ENCODE data around the gene PDE11A.

The PDE11A gene

GRCh38 chr2:177633111-177633510 lies 439.5 kb downstream of the PDE11A start:
- DNase-seq (ENCODE audit: low spot score) = no peak
- FAIRE-seq = no peak

- no peak for FAIRE-seq
- no peak for DNase-seq (ENCODE audit: low spot score)
These were observed 440.9 kb downstream of the PDE11A start for GRCh38 chr2:177631680-177632079.

- no peak for FAIRE-seq
These were observed 443.1 kb downstream of the PDE11A start for GRCh38 chr2:177629357-177630024.

GRCh38 chr2:177628831-177629230 lies 443.7 kb downstream of the PDE11A start:
- DNase-seq (ENCODE audit: low spot score) (no peak), FAIRE-seq (no peak)

More at GRCh38 chr2:177629357-177630024, 443.1 kb downstream of the PDE11A start:
- no peak for DNase-seq (ENCODE audit: low spot score)

GRCh38 chr2:177625744-177626650 lies 446.6 kb downstream of the PDE11A start:
- DNase-seq (ENCODE audit: low spot score) (no peak), FAIRE-seq (no peak)

- FAIRE-seq = no peak
- DNase-seq (ENCODE audit: low spot score) = no peak
These were observed 450.1 kb downstream of the PDE11A start for GRCh38 chr2:177622521-177622920.

- FAIRE-seq = no peak
- no peak for DNase-seq (ENCODE audit: low spot score)
These were observed 452.6 kb downstream of the PDE11A start for GRCh38 chr2:177619986-177620385.

- FAIRE-seq = no peak
- no peak for DNase-seq (ENCODE audit: low spot score)
These were observed 453.1 kb downstream of the PDE11A start for GRCh38 chr2:177619461-177619860.

GRCh38 chr2:177618255-177619253 lies 454.0 kb downstream of the PDE11A start:
- peak; percentile 73 for DNase-seq (ENCODE audit: low spot score)
- no peak for FAIRE-seq

- FAIRE-seq (no peak), DNase-seq (ENCODE audit: low spot score) (no peak)
These were observed 454.7 kb downstream of the PDE11A start for GRCh38 chr2:177617849-177618248.

GRCh38 chr2:177616731-177617130 lies 455.8 kb downstream of the PDE11A start:
- DNase-seq (ENCODE audit: low spot score) (no peak), FAIRE-seq (no peak)

GRCh38 chr2:177616066-177616465 lies 456.5 kb downstream of the PDE11A start:
- DNase-seq (ENCODE audit: low spot score) (no peak), FAIRE-seq (no peak)

- FAIRE-seq (no peak), DNase-seq (ENCODE audit: low spot score) (no peak)
These were observed 459.9 kb downstream of the PDE11A start for GRCh38 chr2:177612659-177613058.

GRCh38 chr2:177611310-177611886 lies 461.2 kb downstream of the PDE11A start:
- DNase-seq (ENCODE audit: low spot score) = no peak
- FAIRE-seq = no peak

- DNase-seq (ENCODE audit: low spot score) (no peak), FAIRE-seq (no peak)
These were observed 461.8 kb downstream of the PDE11A start for GRCh38 chr2:177610813-177611212.

GRCh38 chr2:177606636-177607035 lies 465.9 kb downstream of the PDE11A start:
- FAIRE-seq = no peak
- no peak for DNase-seq (ENCODE audit: low spot score)

- peak; percentile 46 for FAIRE-seq
These were observed 468.1 kb downstream of the PDE11A start for GRCh38 chr2:177604271-177605065.

GRCh38 chr2:177603768-177604167 lies 468.8 kb downstream of the PDE11A start:
- DNase-seq (ENCODE audit: low spot score) = no peak
- FAIRE-seq = no peak

More at GRCh38 chr2:177604271-177605065, 468.1 kb downstream of the PDE11A start:
- DNase-seq (ENCODE audit: low spot score) = peak; percentile 33

GRCh38 chr2:177603181-177603580 lies 469.4 kb downstream of the PDE11A start:
- no peak for FAIRE-seq
- no peak for DNase-seq (ENCODE audit: low spot score)

GRCh38 chr2:177602611-177603164 lies 469.9 kb downstream of the PDE11A start:
- FAIRE-seq (no peak), DNase-seq (ENCODE audit: low spot score) (no peak)

Data from RCC 7860 (cell line).